HUES64 (cell line): ENCODE results near the gene CCR7.

Source experiments
- H3K27ac ChIP-seq: 2 replicates; pipeline ENCODE4 v1.7.0; 2013; ENCODE audit warnings: low read depth, low read length, inconsistent platforms
- H3K27me3 ChIP-seq: 2 replicates; pipeline ENCODE4 v1.6.1; 2013; ENCODE audit warnings: mild to moderate bottlenecking, low read length; ENCODE audit not compliant: insufficient read depth
- H3K36me3 ChIP-seq: 2 replicates; pipeline ENCODE4 v1.6.1; 2013; ENCODE audit warnings: mild to moderate bottlenecking, low read length; ENCODE audit not compliant: insufficient read depth
- H3K4me1 ChIP-seq: 2 replicates; pipeline ENCODE4 v1.6.1; 2013; ENCODE audit warnings: mild to moderate bottlenecking, low read length, moderate library complexity; ENCODE audit not compliant: insufficient read depth
- H3K4me3 ChIP-seq: 2 replicates; pipeline ENCODE4 v1.5.1; 2013; ENCODE audit warnings: mild to moderate bottlenecking, low read length, moderate library complexity
- H3K9ac ChIP-seq: 2 replicates; pipeline ENCODE4 v1.6.1; 2013; ENCODE audit warnings: mild to moderate bottlenecking, low read depth, low read length
- H3K9me3 ChIP-seq: 2 replicates; pipeline ENCODE4 v1.6.1; 2013; ENCODE audit warnings: low read depth, low read length; ENCODE audit not compliant: insufficient read depth
- WGBS: fragments of 150-250, 120-280 bp; methylation state at CpG from one replicate; pipeline ENCODE4 v1.1.7; 2013; ENCODE audit warnings: missing lambda C conversion rate; 5-methylcytosine and 5-hydroxymethylcytosine counted together

CCR7 gene

DNA sequence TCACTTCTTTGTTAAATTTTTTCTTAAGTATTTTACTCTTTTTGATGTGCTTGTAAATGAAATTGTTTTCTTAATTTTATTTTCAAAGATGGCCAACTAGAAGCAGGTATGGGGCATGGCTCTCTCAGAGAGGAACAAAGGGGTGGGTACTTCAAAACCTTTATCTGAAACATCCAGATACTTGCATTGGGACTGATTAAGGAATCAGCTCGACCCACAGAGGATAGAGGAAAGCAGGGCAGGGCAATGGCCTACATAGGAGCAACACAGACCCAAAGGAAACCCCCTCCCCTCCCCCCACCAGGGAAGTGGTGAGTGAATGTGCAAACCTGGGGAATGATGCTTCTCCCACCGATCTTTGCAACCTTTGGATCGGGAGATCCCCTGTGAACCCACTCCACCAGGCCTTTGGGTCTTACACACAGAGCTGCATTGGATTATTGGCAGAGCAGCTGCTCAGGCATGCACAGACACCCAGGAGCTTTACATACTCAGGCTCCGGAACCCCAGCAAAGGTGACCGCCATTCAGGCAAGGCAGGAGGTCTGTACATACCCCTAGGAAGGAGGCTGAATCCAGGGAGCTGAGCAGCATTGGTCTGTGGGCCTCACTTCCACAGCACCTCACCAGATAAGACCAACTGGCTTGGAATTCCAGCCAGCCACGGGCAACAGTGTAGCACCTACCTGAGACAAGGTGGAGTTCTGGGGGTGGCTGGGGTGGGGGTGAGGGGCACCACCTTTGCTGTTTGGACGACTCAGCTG, 3.0 kb upstream of the CCR7 start:
- Histone ChIP-seq H3K4me1 (0 out of 2 replicates have a peak, but pooled peaks cover 7% of the 10 kb centered on the region), H3K27ac (no peak overlapping the region), H3K9ac (no peak overlapping the region), H3K36me3 (no peaks in the 10 kb centered on the region), H3K9me3 (peaks cover 18% of the 10 kb centered on the region), H3K4me3 (no peak overlapping the region), H3K27me3 (no peaks in the 10 kb centered on the region)
- 93% methylated on average over 6 of the region's 7 CpGs for WGBS

GRCh38 chr17:40567377-40567776, 2.1 kb upstream of the CCR7 start:
- 92% methylated on average over 2 of the region's 2 CpGs for WGBS
- no peaks in the 10 kb centered on the region for H3K36me3 ChIP-seq
- peaks cover 18% of the 10 kb centered on the region for H3K9me3 ChIP-seq
- no peaks in the 10 kb centered on the region for H3K27me3 ChIP-seq
- H3K27ac ChIP-seq: no peak overlapping the region
- H3K4me3 ChIP-seq: no peak overlapping the region
- H3K4me1 ChIP-seq: 0 out of 2 replicates have a peak, but pooled peaks cover 7% of the 10 kb centered on the region
- H3K9ac ChIP-seq: no peak overlapping the region

GRCh38 chr17:40565769-40566409, 617 bp upstream of the CCR7 start:
- H3K9ac ChIP-seq: no peak overlapping the region
- no peak overlapping the region for H3K4me3 ChIP-seq

DNA sequence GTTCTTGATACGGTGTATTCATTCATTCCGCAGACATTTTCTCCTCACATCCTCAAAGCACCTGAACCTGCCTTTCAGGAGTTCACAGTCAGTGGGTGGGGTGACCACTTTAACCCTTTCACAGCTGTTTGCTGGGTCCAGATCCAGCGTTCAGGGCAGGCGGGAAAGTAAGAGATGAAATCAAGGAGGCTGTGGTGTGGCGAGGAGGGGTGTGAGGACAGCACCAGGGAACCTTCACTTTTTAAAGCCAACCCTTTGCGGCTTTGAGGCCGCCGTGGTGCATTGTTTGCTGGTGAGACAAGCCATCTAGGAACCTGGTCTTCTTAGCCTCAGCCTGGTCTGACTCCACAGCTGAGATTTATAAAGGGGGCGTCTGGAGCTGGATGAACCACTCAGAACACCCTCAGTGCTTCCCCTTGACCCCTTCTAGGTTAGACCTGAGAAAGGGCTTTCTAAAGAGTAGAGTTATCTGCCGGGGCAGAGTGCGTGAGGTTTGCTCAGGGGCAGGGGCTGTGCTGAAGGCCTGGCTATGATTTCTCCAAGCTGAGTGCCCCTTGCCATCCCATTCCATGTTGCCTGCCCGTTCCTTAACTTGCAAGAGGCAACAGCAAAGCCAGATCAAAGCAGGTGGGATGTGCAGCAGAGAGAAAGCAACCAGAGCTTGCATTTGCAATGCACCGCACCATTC, 933 bp downstream of the CCR7 start:
- Histone ChIP-seq H3K9ac (no peak overlapping the region), H3K4me3 (no peak overlapping the region)

More at GRCh38 chr17:40565769-40566409, 617 bp upstream of the CCR7 start:
- Histone ChIP-seq H3K27me3 (no peaks in the 10 kb centered on the region), H3K36me3 (no peaks in the 10 kb centered on the region), H3K9me3 (peaks cover 18% of the 10 kb centered on the region), H3K4me1 (0 out of 2 replicates have a peak, but pooled peaks cover 7% of the 10 kb centered on the region), H3K27ac (no peak overlapping the region)
- 38% methylated on average over 2 of the region's 2 CpGs for WGBS

DNA sequence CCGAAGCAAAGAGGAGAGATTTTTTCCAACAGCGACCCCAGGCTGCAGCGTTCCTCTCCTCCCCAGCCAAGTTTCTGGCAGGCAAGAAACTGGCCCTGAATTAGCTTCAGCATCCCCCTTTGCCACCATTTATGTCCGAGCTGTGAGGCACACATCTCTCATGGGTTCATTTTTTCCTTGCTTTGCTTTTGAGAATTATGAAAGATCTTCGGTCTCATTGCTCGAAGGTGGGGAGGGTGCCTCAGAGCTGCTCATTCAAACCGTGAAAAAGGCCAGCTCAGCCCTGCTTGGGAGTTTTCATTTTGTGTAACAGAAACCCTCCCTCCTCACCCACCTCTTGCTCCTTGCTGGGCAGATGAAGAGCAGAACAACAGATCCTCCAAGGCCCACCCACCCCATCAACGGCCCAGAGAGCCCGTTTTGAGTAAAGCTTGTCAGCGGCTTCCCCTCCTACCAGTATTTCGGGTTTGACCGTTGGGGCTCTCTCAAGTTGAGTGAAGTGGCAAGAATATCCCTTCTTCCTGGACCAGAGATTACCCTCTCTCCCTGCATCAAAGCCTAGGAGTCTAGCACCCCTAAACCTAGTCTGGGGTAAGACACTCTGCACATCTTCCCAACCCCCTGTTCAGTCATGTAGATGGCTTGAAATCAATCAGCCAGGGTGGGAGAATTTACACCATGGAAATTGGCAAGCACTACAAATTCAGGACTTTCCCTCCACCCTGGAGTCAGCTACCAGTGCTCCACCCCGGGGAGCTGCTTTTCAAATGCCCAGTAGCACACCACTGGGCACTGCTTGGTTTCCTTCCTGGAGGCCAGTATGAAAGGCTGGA, 1.8 kb downstream of the CCR7 start:
- H3K36me3 ChIP-seq: no peaks in the 10 kb centered on the region
- H3K27ac ChIP-seq: no peak overlapping the region
- H3K4me3 ChIP-seq: no peak overlapping the region
- H3K4me1 ChIP-seq: 0 out of 2 replicates have a peak, but pooled peaks cover 10% of the 10 kb centered on the region
- H3K9ac ChIP-seq: no peak overlapping the region
- peaks cover 16% of the 10 kb centered on the region for H3K9me3 ChIP-seq
- WGBS: 85% methylated on average over 13 of the region's 13 CpGs
- no peaks in the 10 kb centered on the region for H3K27me3 ChIP-seq

More for the DNA sequence above, 933 bp downstream of the CCR7 start:
- H3K9me3 ChIP-seq: peaks cover 16% of the 10 kb centered on the region
- H3K36me3 ChIP-seq: no peaks in the 10 kb centered on the region
- WGBS: 83% methylated on average over 13 of the region's 13 CpGs
- 0 out of 2 replicates have a peak, but pooled peaks cover 10% of the 10 kb centered on the region for H3K4me1 ChIP-seq
- no peak overlapping the region for H3K27ac ChIP-seq
- no peaks in the 10 kb centered on the region for H3K27me3 ChIP-seq

GRCh38 chr17:40562838-40563219, 2.4 kb downstream of the CCR7 start:
- no peaks in the 10 kb centered on the region for H3K36me3 ChIP-seq
- WGBS: 90% methylated on average over 1 of the region's 1 CpG
- no peak overlapping the region for H3K9ac ChIP-seq
- H3K4me1 ChIP-seq: 0 out of 2 replicates have a peak, but pooled peaks cover 10% of the 10 kb centered on the region
- no peak overlapping the region for H3K4me3 ChIP-seq
- H3K27ac ChIP-seq: no peak overlapping the region
- H3K27me3 ChIP-seq: no peaks in the 10 kb centered on the region
- peaks cover 10% of the 10 kb centered on the region for H3K9me3 ChIP-seq

GRCh38 chr17:40561871-40562611, 3.2 kb downstream of the CCR7 start:
- Histone ChIP-seq H3K4me1 (0 out of 2 replicates have a peak, but pooled peaks cover 10% of the 10 kb centered on the region), H3K4me3 (no peak overlapping the region), H3K36me3 (no peaks in the 10 kb centered on the region), H3K9ac (no peak overlapping the region), H3K9me3 (peaks cover 2% of the 10 kb centered on the region; the same call in 1 of the 2 replicates), H3K27me3 (no peaks in the 10 kb centered on the region), H3K27ac (no peak overlapping the region)
- WGBS: 86% methylated on average over 8 of the region's 8 CpGs

DNA sequence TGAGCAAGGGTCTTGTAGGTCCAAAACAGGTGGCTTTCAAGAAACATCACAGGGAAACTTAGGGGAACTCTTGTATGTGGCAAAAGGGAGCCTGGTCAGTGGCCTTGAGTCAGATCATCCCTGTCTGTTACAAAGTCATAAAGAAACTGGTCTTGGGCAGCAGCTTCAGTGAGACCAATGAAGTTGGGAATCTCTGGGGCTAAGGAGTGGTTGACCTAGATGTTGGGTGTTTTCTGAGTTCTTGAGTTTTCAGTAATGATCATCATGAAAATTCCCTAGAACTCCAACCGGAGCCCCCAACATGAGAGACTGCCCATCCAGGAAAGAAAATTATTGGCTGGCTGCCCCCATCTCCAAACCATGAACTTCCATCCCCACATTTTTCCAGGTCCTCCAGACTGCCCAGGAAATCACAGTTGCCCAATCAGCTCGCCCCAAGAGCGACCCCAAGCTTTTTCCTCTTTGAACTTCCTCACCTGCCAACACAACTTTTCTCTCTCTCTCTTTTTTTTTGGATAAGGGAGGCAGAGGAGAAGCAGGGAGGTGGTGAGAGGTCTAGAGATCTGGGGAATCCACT, 3.9 kb downstream of the CCR7 start:
- H3K27ac ChIP-seq: no peak overlapping the region
- no peak overlapping the region for H3K9ac ChIP-seq
- H3K36me3 ChIP-seq: no peaks in the 10 kb centered on the region
- 0 out of 2 replicates have a peak, but pooled peaks cover 10% of the 10 kb centered on the region for H3K4me1 ChIP-seq
- no peak overlapping the region for H3K4me3 ChIP-seq
- WGBS: 88% methylated on average over 3 of the region's 3 CpGs
- no peaks in the 10 kb centered on the region for H3K9me3 ChIP-seq
- H3K27me3 ChIP-seq: no peaks in the 10 kb centered on the region

GRCh38 chr17:40560592-40561293, 4.5 kb downstream of the CCR7 start:
- no peak overlapping the region for H3K9ac ChIP-seq
- H3K4me1 ChIP-seq: 0 out of 2 replicates have a peak, but pooled peaks cover 10% of the 10 kb centered on the region
- H3K36me3 ChIP-seq: no peaks in the 10 kb centered on the region
- H3K9me3 ChIP-seq: no peaks in the 10 kb centered on the region
- no peaks in the 10 kb centered on the region for H3K27me3 ChIP-seq
- H3K4me3 ChIP-seq: no peak overlapping the region
- 83% methylated on average over 24 of the region's 24 CpGs for WGBS
- H3K27ac ChIP-seq: no peak overlapping the region
